ENCODE data around the gene AKAP8. TPM values are rescaled to one million over a fixed set of nuclear protein-coding genes. Genes with fewer than 3 reads are reported as not detected.
"Not testable (repeated sequence)": the region's sequence is repeated elsewhere in the genome, so short reads cannot be mapped to it uniquely, and the experiment has no call there.

Gene AKAP8
- total and polyA plus RNA-seq, 12 donors: 13.0 to 45.8 (median 29.3) TPM

DNA sequence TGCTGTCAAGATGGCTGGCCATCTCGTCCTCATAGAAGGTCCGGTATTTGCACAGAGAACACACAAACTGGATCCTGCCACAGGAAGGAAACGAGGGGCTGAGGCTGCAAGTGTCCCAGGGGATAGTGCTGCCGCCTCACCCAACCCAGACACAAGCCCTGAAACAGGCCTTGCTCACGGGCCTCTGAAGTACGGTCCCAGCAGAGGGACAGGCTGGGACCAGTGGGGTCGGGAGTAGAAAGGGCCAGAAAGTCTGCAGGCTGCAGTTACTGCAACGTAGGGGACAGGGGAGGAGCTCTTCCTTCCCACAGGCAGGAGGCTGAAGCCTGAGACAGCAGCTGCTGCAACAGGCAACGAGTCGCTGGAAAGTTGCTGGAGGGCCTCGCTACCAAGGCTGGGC, 18.2 kb upstream of the AKAP8 start:
- Histone ChIP-seq H3K27ac (no peak overlapping the region), H3K4me3 (no peak overlapping the region), H3K36me3 (replicated peaks in 1 of 2) (peaks cover 0 to 93% of the 10 kb centered on the region in 2 donors), H3K4me1 (replicated peaks in 1 of 2) (peaks cover 0 to 13% of the 10 kb centered on the region in 2 donors), H3K27me3 (no peaks in the 10 kb centered on the region), H3K9me3 (replicated peaks in 1 of 3) (no peaks in the 10 kb centered on the region)
- TF ChIP-seq CTCF (IDR thresholded peaks at IDR 0.05) (no peak), POLR2A (IDR thresholded peaks at IDR 0.05) (no peak)
- peak in 1 of 7 donors; percentile 9 for DNase-seq
- intact Hi-C loops (cut with DNase I): no loop called here
- WGBS, 4 donors: 76 to 84% (median 81%) methylated on average over 5 to 11 of the region's 11 CpGs

DNA sequence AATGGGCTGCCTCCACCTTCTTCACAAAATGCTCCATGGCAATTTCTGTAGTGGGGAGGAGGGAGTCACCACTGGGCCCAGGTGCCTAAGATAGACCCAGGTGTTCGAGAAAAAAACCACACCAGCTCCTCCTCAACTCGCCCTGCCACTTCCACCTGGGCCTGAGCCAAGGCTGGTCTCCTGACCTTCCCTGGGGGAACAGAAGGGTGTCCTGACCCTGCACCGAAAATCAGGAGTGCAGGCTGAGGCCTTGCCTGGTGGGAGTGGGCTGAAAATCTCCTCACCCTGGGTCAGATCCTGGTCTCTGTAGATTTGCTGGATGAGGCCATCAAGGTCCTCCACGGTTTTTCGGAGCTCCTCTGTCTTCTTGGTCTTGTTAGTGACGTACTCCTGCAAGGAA, 17.6 kb upstream of the AKAP8 start:
- Histone ChIP-seq H3K27me3 (no peaks in the 10 kb centered on the region), H3K36me3 (replicated peaks in 1 of 2) (peaks cover 0 to 91% of the 10 kb centered on the region in 2 donors), H3K27ac (no peak overlapping the region), H3K9me3 (replicated peaks in 1 of 3) (no peaks in the 10 kb centered on the region), H3K4me3 (no peak overlapping the region), H3K4me1 (replicated peaks in 1 of 2) (peaks cover 0 to 7% of the 10 kb centered on the region in 2 donors)
- intact Hi-C loops (cut with DNase I): no loop called here
- peak in 1 of 7 donors; percentile 10 for DNase-seq
- TF ChIP-seq CTCF (IDR thresholded peaks at IDR 0.05) (no peak), POLR2A (IDR thresholded peaks at IDR 0.05) (no peak)
- 79 to 86% (median 85%) methylated on average over 4 to 6 of the region's 6 CpGs for WGBS, 4 donors

DNA sequence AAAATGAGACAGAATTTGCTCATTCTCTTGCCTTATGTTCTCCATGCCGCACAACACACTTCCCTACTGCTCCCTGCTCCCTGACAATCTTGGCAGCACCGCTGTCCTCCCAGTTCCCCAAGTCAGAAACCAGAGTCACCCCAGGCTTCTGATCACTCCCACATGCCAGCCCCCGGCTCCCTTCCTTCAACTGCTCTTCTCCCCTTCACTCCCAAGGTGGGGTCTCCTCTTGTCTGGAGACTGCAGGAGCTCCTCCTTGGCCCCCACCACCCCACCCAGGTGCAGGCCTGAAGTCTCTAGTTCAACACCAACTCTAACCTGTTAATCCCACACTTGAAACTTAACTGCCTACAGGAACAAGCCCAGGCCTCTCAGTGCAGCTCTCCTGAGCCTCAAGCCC, 16.8 kb upstream of the AKAP8 start:
- H3K36me3 ChIP-seq (replicated peaks in 1 of 2): peaks cover 0 to 90% of the 10 kb centered on the region in 2 donors
- H3K4me3 ChIP-seq: no peak overlapping the region
- intact Hi-C loops (cut with DNase I): no loop called here
- no peak for TF ChIP-seq CTCF (IDR thresholded peaks at IDR 0.05)
- TF ChIP-seq POLR2A (IDR thresholded peaks at IDR 0.05): no peak
- H3K27me3 ChIP-seq: no peaks in the 10 kb centered on the region
- peaks cover 0 to under 1% of the 10 kb centered on the region in 2 donors for H3K4me1 ChIP-seq (replicated peaks in 1 of 2)
- DNase-seq: peak in 1 of 7 donors; percentile 10
- peak overlapping the region in 1 of 5 donors; percentile 0 for H3K27ac ChIP-seq
- WGBS, 4 donors: 94 to 100% (median 97%) methylated on average over 3 of the region's 3 CpGs
- H3K9me3 ChIP-seq (replicated peaks in 1 of 3): no peaks in the 10 kb centered on the region

GRCh38 chr19:15395251-15395650, 15.7 kb upstream of the AKAP8 start:
- peaks cover 0 to 83% of the 10 kb centered on the region in 2 donors for H3K36me3 ChIP-seq (replicated peaks in 1 of 2)
- DNase-seq: peak in 1 of 7 donors; percentile 9
- 92 to 95% (median 93%) methylated on average over 17 of the region's 17 CpGs for WGBS, 4 donors
- H3K27ac ChIP-seq; H3K9me3 ChIP-seq (replicated peaks in 1 of 3); H3K27me3 ChIP-seq; H3K4me3 ChIP-seq; H3K4me1 ChIP-seq (replicated peaks in 1 of 2); intact Hi-C loops (cut with DNase I): not testable (repeated sequence)

- WGBS, 4 donors: 80 to 84% (median 80%) methylated on average over 5 of the region's 5 CpGs
- Histone ChIP-seq H3K4me1 (replicated peaks in 1 of 2) (no peaks in the 10 kb centered on the region), H3K36me3 (replicated peaks in 1 of 2) (peaks cover 0 to 75% of the 10 kb centered on the region in 2 donors), H3K27me3 (no peaks in the 10 kb centered on the region), H3K27ac (no peak overlapping the region), H3K4me3 (no peak overlapping the region), H3K9me3 (replicated peaks in 1 of 3) (no peaks in the 10 kb centered on the region)
- DNase-seq: peak in 1 of 7 donors; percentile 11
- TF ChIP-seq CTCF (IDR thresholded peaks at IDR 0.05) (no peak), POLR2A (IDR thresholded peaks at IDR 0.05) (no peak)
- intact Hi-C loops (cut with DNase I): no loop called here
Measured at GRCh38 chr19:15394426-15394825, 14.8 kb upstream of the AKAP8 start.
